ENCODE measurements around the gene OR51D1. TPM values are rescaled to one million over a fixed set of nuclear protein-coding genes. Genes with fewer than 3 reads are reported as not detected.

OR51D1 gene
- total RNA-seq, 1 experiment from 2014 or later: not detected

GRCh38 chr11:4642043-4642442 is 4.8 kb downstream of the OR51D1 start:
- no peak overlapping the region for H3K4me2 ChIP-seq (ENCODE audit: insufficient read depth, insufficient read length, low read length)
- H3K56ac ChIP-seq (ENCODE audit: insufficient read length, low read depth, low read length): no peak overlapping the region
- H3K9ac ChIP-seq (ENCODE audit: extremely low read depth, insufficient read length, low read length): no peak overlapping the region
- no peak overlapping the region for H3K23ac ChIP-seq (ENCODE audit: insufficient read length, low read depth, low read length)
- no peaks in the 10 kb centered on the region for H3K9me3 ChIP-seq (ENCODE audit: control insufficient read depth, low read depth, low read length)
- H2BK120ac ChIP-seq (ENCODE audit: low read depth, low read length, poor library complexity, severe bottlenecking): no peak overlapping the region
- H3K23me2 ChIP-seq (ENCODE audit: insufficient read length, low read depth, low read length, poor library complexity, severe bottlenecking): no peaks in the 10 kb centered on the region
- H4K5ac ChIP-seq (ENCODE audit: insufficient read length, low read depth, low read length): no peak overlapping the region
- H2AFZ ChIP-seq (ENCODE audit: low read length): no peak overlapping the region
- H3K27me3 ChIP-seq (ENCODE audit: insufficient read depth, low read length): no peaks in the 10 kb centered on the region
- H2AK5ac ChIP-seq (ENCODE audit: insufficient read length, low read length): no peak overlapping the region
- no peak overlapping the region for H3K27ac ChIP-seq (ENCODE audit: insufficient read length, low read depth, low read length)
- H3T11ph ChIP-seq (ENCODE audit: low read length): no peak overlapping the region
- H4K91ac ChIP-seq (ENCODE audit: insufficient read length, low read depth, low read length): no peak overlapping the region
- no peak for DNase-seq
- H4K8ac ChIP-seq (replicated peaks; ENCODE audit: insufficient read length, low read depth, low read length): no peak overlapping the region
- no peak overlapping the region for H3K18ac ChIP-seq (ENCODE audit: insufficient read length, low read depth, low read length)
- TF ChIP-seq CTCF (conservative IDR thresholded peaks at IDR 0.05): no peak
- H3K14ac ChIP-seq (ENCODE audit: insufficient read depth, low read length): no peak overlapping the region
- H2BK15ac ChIP-seq (ENCODE audit: low read depth, low read length): no peak overlapping the region
- Mint-ChIP-seq H3K9me3 (no peaks in the 10 kb centered on the region), H3K27me3 (ENCODE audit: low read depth) (peaks cover 1% of the 10 kb centered on the region), H3K4me3 (no peak overlapping the region), H3K4me1 (peaks cover 3 to 11% of the 10 kb centered on the region in 2 experiments; a peak in 3 of 4 replicates), H3K36me3 (ENCODE audit: insufficient read depth in 1 of 3, low read depth in 3 of 3) (no peaks in the 10 kb centered on the region), H3K27ac (no peak overlapping the region)
- H2BK5ac ChIP-seq (ENCODE audit: insufficient read length, low read length): no peak overlapping the region
- no peaks in the 10 kb centered on the region for H3K79me1 ChIP-seq (ENCODE audit: insufficient read depth, low read depth, low read length, poor library complexity, severe bottlenecking)
- H3K79me2 ChIP-seq (ENCODE audit: insufficient read depth, low read length): no peaks in the 10 kb centered on the region
- H3K4me1 ChIP-seq (ENCODE audit: insufficient read depth, low read length): no peaks in the 10 kb centered on the region
- WGBS (ENCODE audit: extremely low coverage, insufficient read length, low lambda C conversion rate): no CpG with 5 or more reads among the region's 7 CpGs
- H4K20me1 ChIP-seq (ENCODE audit: control insufficient read depth, insufficient read depth, insufficient read length): no peaks in the 10 kb centered on the region
- no peak overlapping the region for H2BK20ac ChIP-seq (ENCODE audit: low read depth, low read length, poor library complexity, severe bottlenecking)
- H2BK12ac ChIP-seq (ENCODE audit: insufficient read length, low read depth, low read length): no peak overlapping the region
- no peak overlapping the region for H3K4ac ChIP-seq (ENCODE audit: low read depth, low read length)
